Fibroblast of pulmonary artery (primary cell): ENCODE data around the gene FBLN2.

Experiments used
- DNase-seq: peaks from one replicate; pipeline ENCODE4 v3.0.0-alpha.2; 2010; ENCODE audit warnings: low read depth
- H3K4me3 ChIP-seq: replicated peaks from 2 replicates; pipeline ENCODE4 v1.5.1; 2011; ENCODE audit warnings: low read depth, mild to moderate bottlenecking, control low read depth, low read length, moderate library complexity
- CTCF ChIP-seq: IDR thresholded peaks from 2 replicates; pipeline ENCODE4 v1.5.1; 2011; ENCODE audit warnings: mild to moderate bottlenecking, control low read depth, low read length, inconsistent platforms; ENCODE audit errors: missing control alignments

Gene FBLN2

GRCh38 chr3:13601692-13602080, 52.8 kb downstream of the FBLN2 start:
- DNase-seq: no peak
- no peak overlapping the region for H3K4me3 ChIP-seq
- TF ChIP-seq CTCF: no peak

- no peak overlapping the region for H3K4me3 ChIP-seq
- no peak for TF ChIP-seq CTCF
- DNase-seq: no peak
These were observed 56.6 kb downstream of the FBLN2 start for GRCh38 chr3:13605555-13605954.

GRCh38 chr3:13607821-13608597, 59.1 kb downstream of the FBLN2 start:
- no peak for TF ChIP-seq CTCF
- no peak overlapping the region for H3K4me3 ChIP-seq
- DNase-seq: no peak

- H3K4me3 ChIP-seq: no peak overlapping the region
- DNase-seq: no peak
- no peak for TF ChIP-seq CTCF
These were observed 60.2 kb downstream of the FBLN2 start for GRCh38 chr3:13608969-13609725.

GRCh38 chr3:13610006-13610570, 61.2 kb downstream of the FBLN2 start:
- no peak overlapping the region for H3K4me3 ChIP-seq
- no peak for DNase-seq
- TF ChIP-seq CTCF: no peak

GRCh38 chr3:13611221-13611620, 62.3 kb downstream of the FBLN2 start:
- DNase-seq: no peak
- no peak overlapping the region for H3K4me3 ChIP-seq
- TF ChIP-seq CTCF: no peak
